ENCODE measurements around the gene MORF4L1. TPM values are rescaled to one million over a fixed set of nuclear protein-coding genes. Genes with fewer than 3 reads are reported as not detected.
"Not testable (repeated sequence)": the region's sequence is repeated elsewhere in the genome, so short reads cannot be mapped to it uniquely, and the experiment has no call there.

MORF4L1 gene
- total RNA-seq, 1 experiment from 2014 or later: 503 TPM

DNA sequence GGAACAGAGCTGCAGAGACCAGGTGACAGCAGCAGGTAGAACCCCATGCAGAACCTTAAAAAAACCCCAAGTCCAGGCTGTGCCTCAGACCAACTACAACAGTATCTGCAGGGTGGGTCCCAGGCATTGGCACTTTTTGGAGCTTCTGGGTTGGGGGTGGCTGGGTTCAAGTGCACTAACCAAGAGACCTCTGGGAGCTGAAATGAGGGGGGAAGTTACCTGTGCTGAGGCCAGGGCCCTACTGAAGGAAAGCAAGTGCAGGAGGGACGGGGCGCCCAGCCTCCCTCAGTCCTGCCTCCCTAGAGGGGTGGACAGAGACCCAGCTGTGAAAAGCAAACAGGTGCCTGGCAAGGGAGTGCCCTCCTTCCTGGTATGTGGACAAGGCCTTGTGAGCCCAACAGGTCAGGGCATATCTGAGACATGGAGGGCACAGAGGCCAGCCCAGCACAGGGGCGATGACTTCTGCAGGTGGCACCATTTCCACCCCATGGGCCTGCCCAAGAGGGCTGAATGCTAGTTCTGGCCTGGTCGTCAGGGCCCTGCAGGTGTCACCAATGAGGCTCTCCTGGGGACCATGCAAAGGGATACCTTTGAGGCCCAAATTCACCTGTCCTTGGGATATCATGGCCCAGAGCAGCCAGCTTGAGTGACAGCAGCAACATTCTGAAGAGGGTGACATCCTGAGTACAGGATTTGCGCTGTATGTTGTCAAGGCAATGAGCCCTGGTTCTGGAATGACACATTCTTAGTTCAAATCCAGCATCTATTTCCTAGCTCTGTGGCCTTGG lies 53.5 kb downstream of the MORF4L1 start:
- H3K4me1 Mint-ChIP-seq: peaks cover 2% of the 10 kb centered on the region; the same call in 1 of the 2 replicates
- peak; percentile 32; the same call in 1 of the 2 replicates for ATAC-seq
- peaks cover 26% of the 10 kb centered on the region for H3K36me3 Mint-ChIP-seq

DNA sequence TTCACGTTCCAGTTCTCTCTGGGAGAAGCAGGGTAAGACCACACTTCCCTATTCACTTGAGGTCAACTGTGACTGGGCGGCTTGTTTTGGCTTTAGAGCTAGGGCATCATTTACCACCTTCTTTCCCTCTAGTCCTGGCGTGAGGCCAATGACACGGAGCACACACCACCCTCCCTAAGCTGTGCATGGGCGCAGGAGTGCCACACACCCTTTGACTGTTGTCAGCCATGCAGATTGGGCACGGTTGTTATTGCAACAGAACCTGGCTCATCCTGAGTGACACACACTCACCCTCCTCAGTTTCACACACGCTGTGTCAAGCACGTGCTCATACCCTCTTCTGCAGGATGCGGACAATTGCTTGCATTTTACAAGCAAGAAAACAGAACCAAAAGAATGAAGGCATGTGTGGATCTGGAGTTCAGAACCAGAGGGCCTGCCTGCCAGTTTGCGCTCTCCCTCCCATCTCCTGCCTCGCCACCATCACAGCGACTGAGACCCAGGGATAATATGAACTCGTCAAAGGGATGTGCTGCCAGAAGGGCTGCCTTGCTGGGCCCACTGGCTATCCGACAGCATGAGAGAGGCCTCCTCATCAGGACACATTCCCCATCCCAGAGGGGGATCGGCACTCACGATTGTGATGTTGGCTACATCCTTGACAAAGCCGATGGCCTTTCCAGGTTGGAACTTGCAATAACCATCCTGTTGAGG lies 54.5 kb downstream of the MORF4L1 start:
- DNase-seq (ENCODE audit: low spot score): no peak
- ChIA-PET CTCF (interaction anchor here (1.3 to 3.6 kb wide), 3 partner anchors 20 to 80 kb away, joined by 4 to 25 read pairs (median 5); no protein-coding TSS in a partner anchor), POLR2A (no interaction called here)
- Mint-ChIP-seq H3K9me3 (no peaks in the 10 kb centered on the region), H3K27me3 (ENCODE audit: low read depth) (no peaks in the 10 kb centered on the region), H3K36me3 (peaks cover 15% of the 10 kb centered on the region), H3K27ac (no peak overlapping the region), H3K4me3 (no peak overlapping the region), H3K4me1 (peaks cover 2% of the 10 kb centered on the region; the same call in 1 of the 2 replicates)
- no peak for ATAC-seq
- TF ChIP-seq PRRX2 (CRISPR knock-in tag; IDR thresholded peaks at IDR 0.05): no peak

More for the DNA sequence above, 53.5 kb downstream of the MORF4L1 start:
- no peak for DNase-seq (ENCODE audit: low spot score)
- Mint-ChIP-seq H3K4me3 (no peak overlapping the region), H3K27me3 (ENCODE audit: low read depth) (no peaks in the 10 kb centered on the region), H3K9me3 (no peaks in the 10 kb centered on the region), H3K27ac (no peak overlapping the region)
- no peak for TF ChIP-seq SMAD3 (CRISPR knock-in tag; IDR thresholded peaks at IDR 0.05; ENCODE audit: borderline replicate concordance)
- POLR2A ChIA-PET: no interaction called here
- CTCF ChIA-PET: interaction anchor here (1.3 to 3.6 kb wide), 3 partner anchors 19 to 81 kb away, joined by 4 to 25 read pairs (median 5); no protein-coding TSS in a partner anchor

DNA sequence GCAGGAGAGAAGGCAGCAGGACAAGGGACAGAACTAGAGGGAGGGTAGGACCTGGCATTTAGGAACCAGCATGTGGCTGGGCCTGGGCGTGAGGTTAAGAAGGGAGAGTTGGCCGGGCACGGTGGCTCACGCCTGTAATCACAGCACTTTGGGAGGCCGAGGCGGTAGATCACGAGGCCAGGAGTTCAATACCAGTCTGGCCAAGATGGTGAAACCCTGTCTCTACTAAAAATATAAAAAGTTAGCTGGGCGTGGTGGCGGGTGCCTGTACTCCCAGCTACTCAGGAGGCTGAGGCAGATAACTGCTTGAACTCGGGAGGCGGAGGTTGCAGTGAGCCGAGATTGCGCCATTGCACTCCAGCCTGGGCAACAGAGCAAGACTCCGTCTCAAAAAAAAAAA lies 55.5 kb downstream of the MORF4L1 start:
- not testable (repeated sequence) for H3K27me3 Mint-ChIP-seq (ENCODE audit: low read depth)

DNA sequence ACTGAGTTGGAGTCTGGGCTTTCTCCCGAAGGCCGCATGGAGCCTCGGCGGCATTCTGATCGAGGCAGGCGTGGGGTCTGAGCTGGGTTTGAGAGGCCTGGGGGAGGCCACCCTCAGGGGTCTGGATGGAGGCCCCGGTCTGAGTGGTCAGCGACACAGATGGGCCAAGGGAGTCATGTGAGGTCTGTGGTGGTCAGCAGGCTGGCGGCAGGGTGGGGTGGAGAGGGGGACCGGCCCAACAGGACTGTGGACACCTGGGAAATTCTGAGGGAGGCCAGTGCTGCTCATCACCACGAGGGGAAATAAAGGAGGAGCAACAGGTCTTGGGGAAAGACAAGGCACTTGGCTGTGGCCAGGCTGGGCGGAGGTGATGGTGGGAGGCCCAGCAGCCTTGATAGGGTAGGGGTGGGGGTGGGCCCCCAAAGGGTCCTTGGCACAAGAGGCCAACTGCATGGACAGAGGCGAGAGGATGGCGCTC lies 56.0 kb downstream of the MORF4L1 start:
- Mint-ChIP-seq H3K9me3 (no peaks in the 10 kb centered on the region), H3K4me1 (peaks cover 2% of the 10 kb centered on the region; the same call in 1 of the 2 replicates), H3K27me3 (ENCODE audit: low read depth) (no peaks in the 10 kb centered on the region), H3K36me3 (peaks cover 9% of the 10 kb centered on the region), H3K27ac (no peak overlapping the region), H3K4me3 (no peak overlapping the region)
- DNase-seq (ENCODE audit: low spot score) (no peak), ATAC-seq (no peak)
- TF ChIP-seq, protein P1, sequence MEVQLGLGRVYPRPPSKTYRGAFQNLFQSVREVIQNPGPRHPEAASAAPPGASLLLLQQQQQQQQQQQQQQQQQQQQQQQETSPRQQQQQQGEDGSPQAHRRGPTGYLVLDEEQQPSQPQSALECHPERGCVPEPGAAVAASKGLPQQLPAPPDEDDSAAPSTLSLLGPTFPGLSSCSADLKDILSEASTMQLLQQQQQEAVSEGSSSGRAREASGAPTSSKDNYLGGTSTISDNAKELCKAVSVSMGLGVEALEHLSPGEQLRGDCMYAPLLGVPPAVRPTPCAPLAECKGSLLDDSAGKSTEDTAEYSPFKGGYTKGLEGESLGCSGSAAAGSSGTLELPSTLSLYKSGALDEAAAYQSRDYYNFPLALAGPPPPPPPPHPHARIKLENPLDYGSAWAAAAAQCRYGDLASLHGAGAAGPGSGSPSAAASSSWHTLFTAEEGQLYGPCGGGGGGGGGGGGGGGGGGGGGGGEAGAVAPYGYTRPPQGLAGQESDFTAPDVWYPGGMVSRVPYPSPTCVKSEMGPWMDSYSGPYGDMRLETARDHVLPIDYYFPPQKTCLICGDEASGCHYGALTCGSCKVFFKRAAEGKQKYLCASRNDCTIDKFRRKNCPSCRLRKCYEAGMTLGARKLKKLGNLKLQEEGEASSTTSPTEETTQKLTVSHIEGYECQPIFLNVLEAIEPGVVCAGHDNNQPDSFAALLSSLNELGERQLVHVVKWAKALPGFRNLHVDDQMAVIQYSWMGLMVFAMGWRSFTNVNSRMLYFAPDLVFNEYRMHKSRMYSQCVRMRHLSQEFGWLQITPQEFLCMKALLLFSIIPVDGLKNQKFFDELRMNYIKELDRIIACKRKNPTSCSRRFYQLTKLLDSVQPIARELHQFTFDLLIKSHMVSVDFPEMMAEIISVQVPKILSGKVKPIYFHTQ (CRISPR knock-in tag; IDR thresholded peaks at IDR 0.05): no peak
- TF ChIP-seq NR3C1 (CRISPR knock-in tag; conservative IDR thresholded peaks at IDR 0.05; ENCODE audit: low read depth): no peak
- ChIA-PET CTCF (no interaction called here), POLR2A (no interaction called here)

More for the DNA sequence above, 55.5 kb downstream of the MORF4L1 start:
- POLR2A ChIA-PET; ATAC-seq; DNase-seq (ENCODE audit: low spot score); H3K4me3 Mint-ChIP-seq; H3K9me3 Mint-ChIP-seq; H3K4me1 Mint-ChIP-seq; H3K36me3 Mint-ChIP-seq; H3K27ac Mint-ChIP-seq: not testable (repeated sequence)
- CTCF ChIA-PET: interaction anchor here (0.7 kb wide), 1 partner anchor 48 kb away, joined by 3 read pairs; no protein-coding TSS in a partner anchor

DNA sequence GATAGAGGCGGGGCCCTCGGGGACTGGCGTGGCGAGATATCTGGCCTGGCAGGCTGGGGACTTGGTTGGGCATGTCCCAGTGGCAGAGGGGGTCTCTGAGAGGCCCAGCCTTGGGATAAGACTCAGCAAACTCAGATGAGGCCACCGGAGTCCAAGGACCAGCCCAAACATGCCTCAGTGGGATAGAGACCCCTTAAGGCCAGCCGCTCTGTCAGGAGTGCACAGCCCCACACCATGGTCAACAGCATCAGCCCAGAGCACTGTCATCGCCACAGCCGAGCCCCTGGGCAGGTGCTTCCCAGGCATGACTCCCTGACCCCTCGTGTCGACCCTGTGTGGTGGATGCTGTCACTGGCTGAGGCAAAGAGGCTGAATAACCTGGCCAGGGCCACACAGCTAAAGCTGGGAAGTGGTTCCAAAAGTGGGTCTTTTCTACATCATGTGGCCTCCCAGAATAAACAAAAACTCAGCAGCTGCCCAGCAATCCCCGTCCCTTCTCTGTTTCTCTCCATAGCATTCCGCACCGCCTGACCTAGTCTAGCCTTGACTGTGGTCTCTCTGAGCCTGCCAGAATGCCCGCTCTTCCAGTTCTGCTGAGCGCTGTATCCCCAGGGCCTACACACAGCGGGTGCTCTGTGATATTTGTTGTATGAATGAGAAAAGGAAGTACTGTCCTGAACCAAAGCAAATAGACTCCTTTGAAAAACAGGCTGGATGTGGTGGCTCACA lies 57.0 kb downstream of the MORF4L1 start:
- 0 out of 2 replicates have a peak overlapping the region, but pooled peaks have one; percentile 27 for H3K27ac Mint-ChIP-seq
- H3K9me3 Mint-ChIP-seq: no peaks in the 10 kb centered on the region
- no peak for TF ChIP-seq GABPB1 (CRISPR knock-in tag; IDR thresholded peaks at IDR 0.05)
- TF ChIP-seq, protein P2, sequence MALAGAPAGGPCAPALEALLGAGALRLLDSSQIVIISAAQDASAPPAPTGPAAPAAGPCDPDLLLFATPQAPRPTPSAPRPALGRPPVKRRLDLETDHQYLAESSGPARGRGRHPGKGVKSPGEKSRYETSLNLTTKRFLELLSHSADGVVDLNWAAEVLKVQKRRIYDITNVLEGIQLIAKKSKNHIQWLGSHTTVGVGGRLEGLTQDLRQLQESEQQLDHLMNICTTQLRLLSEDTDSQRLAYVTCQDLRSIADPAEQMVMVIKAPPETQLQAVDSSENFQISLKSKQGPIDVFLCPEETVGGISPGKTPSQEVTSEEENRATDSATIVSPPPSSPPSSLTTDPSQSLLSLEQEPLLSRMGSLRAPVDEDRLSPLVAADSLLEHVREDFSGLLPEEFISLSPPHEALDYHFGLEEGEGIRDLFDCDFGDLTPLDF (CRISPR knock-in tag; IDR thresholded peaks at IDR 0.05): no peak
- no peak for TF ChIP-seq TCF7 (CRISPR knock-in tag; IDR thresholded peaks at IDR 0.05; ENCODE audit: low read depth)
- TF ChIP-seq, protein P3, sequence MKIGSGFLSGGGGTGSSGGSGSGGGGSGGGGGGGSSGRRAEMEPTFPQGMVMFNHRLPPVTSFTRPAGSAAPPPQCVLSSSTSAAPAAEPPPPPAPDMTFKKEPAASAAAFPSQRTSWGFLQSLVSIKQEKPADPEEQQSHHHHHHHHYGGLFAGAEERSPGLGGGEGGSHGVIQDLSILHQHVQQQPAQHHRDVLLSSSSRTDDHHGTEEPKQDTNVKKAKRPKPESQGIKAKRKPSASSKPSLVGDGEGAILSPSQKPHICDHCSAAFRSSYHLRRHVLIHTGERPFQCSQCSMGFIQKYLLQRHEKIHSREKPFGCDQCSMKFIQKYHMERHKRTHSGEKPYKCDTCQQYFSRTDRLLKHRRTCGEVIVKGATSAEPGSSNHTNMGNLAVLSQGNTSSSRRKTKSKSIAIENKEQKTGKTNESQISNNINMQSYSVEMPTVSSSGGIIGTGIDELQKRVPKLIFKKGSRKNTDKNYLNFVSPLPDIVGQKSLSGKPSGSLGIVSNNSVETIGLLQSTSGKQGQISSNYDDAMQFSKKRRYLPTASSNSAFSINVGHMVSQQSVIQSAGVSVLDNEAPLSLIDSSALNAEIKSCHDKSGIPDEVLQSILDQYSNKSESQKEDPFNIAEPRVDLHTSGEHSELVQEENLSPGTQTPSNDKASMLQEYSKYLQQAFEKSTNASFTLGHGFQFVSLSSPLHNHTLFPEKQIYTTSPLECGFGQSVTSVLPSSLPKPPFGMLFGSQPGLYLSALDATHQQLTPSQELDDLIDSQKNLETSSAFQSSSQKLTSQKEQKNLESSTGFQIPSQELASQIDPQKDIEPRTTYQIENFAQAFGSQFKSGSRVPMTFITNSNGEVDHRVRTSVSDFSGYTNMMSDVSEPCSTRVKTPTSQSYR (CRISPR knock-in tag; IDR thresholded peaks at IDR 0.05): no peak
- no peak for TF ChIP-seq ZNF396 (CRISPR knock-in tag; IDR thresholded peaks at IDR 0.05; ENCODE audit: borderline replicate concordance)

More for the DNA sequence above, 57.0 kb downstream of the MORF4L1 start:
- ATAC-seq (no peak), DNase-seq (ENCODE audit: low spot score) (no peak)
- peaks cover 6% of the 10 kb centered on the region for H3K36me3 Mint-ChIP-seq
- H3K4me1 Mint-ChIP-seq: peaks cover 2% of the 10 kb centered on the region; the same call in 1 of the 2 replicates
- H3K4me3 Mint-ChIP-seq: no peak overlapping the region
- CTCF ChIA-PET: no interaction called here
- POLR2A ChIA-PET: no interaction called here
- H3K27me3 Mint-ChIP-seq (ENCODE audit: low read depth): no peaks in the 10 kb centered on the region
